Mesendoderm (in vitro differentiated cells): ENCODE data around the gene PAAF1.

ENCODE experiments used
- DNase-seq: peaks from one replicate; pipeline ENCODE4 v3.0.0; 2013
- H2AK5ac ChIP-seq: 2 replicates; pipeline ENCODE4 v1.6.1; 2013; ENCODE audit warnings: low read length, inconsistent platforms
- H2BK120ac ChIP-seq: 2 replicates; pipeline ENCODE4 v1.6.1; 2013; ENCODE audit warnings: low read depth, mild to moderate bottlenecking, low read length, moderate library complexity, mixed read lengths
- H2BK15ac ChIP-seq: replicated peaks from 2 replicates; pipeline ENCODE4 v1.6.1; 2013; ENCODE audit warnings: low read depth, mild to moderate bottlenecking, moderate library complexity
- H2BK5ac ChIP-seq: 2 replicates; pipeline ENCODE4 v1.6.1; 2013; ENCODE audit warnings: low read length, inconsistent platforms
- H3K18ac ChIP-seq: 2 replicates; pipeline ENCODE4 v1.6.1; 2013; ENCODE audit warnings: mild to moderate bottlenecking, low read length, mixed read lengths
- H3K23ac ChIP-seq: one replicate; pipeline ENCODE4 v1.6.1; 2013; ENCODE audit warnings: low read length
- H3K27ac ChIP-seq: 2 replicates; pipeline ENCODE4 v1.5.1; 2013; ENCODE audit warnings: low read depth, mild to moderate bottlenecking, inconsistent platforms, low read length, moderate library complexity
- H3K27me3 ChIP-seq: 2 replicates; pipeline ENCODE4 v1.6.1; 2013; ENCODE audit warnings: low read length, control low read depth, mild to moderate bottlenecking, inconsistent platforms; ENCODE audit not compliant: insufficient read depth, poor library complexity
- H3K36me3 ChIP-seq: 2 replicates; pipeline ENCODE4 v1.6.1; 2013; ENCODE audit warnings: low read length, inconsistent platforms; ENCODE audit not compliant: control insufficient read depth, insufficient read depth
- H3K4ac ChIP-seq: one replicate; pipeline ENCODE4 v1.6.1; 2013; ENCODE audit warnings: low read depth, mild to moderate bottlenecking, low read length, moderate library complexity
- H3K4me1 ChIP-seq: 2 replicates; pipeline ENCODE4 v1.6.1; 2013; ENCODE audit warnings: low read depth, low read length, inconsistent platforms; ENCODE audit not compliant: control insufficient read depth
- H3K4me2 ChIP-seq: 2 replicates; pipeline ENCODE4 v1.6.1; 2013; ENCODE audit warnings: low read length
- H3K4me3 ChIP-seq: 2 replicates; pipeline ENCODE4 v1.5.1; 2013; ENCODE audit warnings: mild to moderate bottlenecking, low read length
- H3K56ac ChIP-seq: one replicate; pipeline ENCODE4 v1.6.1; 2013; ENCODE audit warnings: low read length
- H3K79me1 ChIP-seq: 2 replicates; pipeline ENCODE4 v1.6.1; 2013; ENCODE audit warnings: low read length, inconsistent platforms
- H3K79me2 ChIP-seq: 2 replicates; pipeline ENCODE4 v1.6.1; 2013; ENCODE audit warnings: mild to moderate bottlenecking, low read length; ENCODE audit not compliant: control insufficient read depth, insufficient read depth
- H3K9ac ChIP-seq: 2 replicates; pipeline ENCODE4 v1.6.1; 2013; ENCODE audit warnings: low read length, inconsistent platforms
- H4K5ac ChIP-seq: one replicate; pipeline ENCODE4 v1.6.1; 2013; ENCODE audit warnings: low read length
- H4K8ac ChIP-seq: one replicate; pipeline ENCODE4 v1.6.1; 2013; ENCODE audit warnings: low read depth, mild to moderate bottlenecking, control low read depth, low read length, moderate library complexity
- WGBS: extraction: QIAGEN DNeasy Blood & Tissue Kit; methylation state at CpG from one replicate; pipeline ENCODE4 v1.1.7; 2013; ENCODE audit warnings: low lambda C conversion rate, missing lambda C conversion rate; ENCODE audit not compliant: insufficient coverage; ENCODE audit errors: extremely low coverage; 5-methylcytosine and 5-hydroxymethylcytosine counted together

PAAF1 gene

GRCh38 chr11:73946798-73947458, 70.1 kb downstream of the PAAF1 start:
- no peak for DNase-seq
- Histone ChIP-seq H2AK5ac (no peak overlapping the region), H3K79me2 (no peaks in the 10 kb centered on the region), H3K79me1 (no peaks in the 10 kb centered on the region), H3K23ac (no peak overlapping the region), H3K4ac (no peak overlapping the region), H3K9ac (no peak overlapping the region), H3K27ac (no peak overlapping the region), H4K8ac (no peak overlapping the region), H2BK15ac (no peak overlapping the region), H3K18ac (no peak overlapping the region), H3K27me3 (no peaks in the 10 kb centered on the region), H4K5ac (no peak overlapping the region), H2BK120ac (no peak overlapping the region), H3K4me3 (no peak overlapping the region), H3K36me3 (no peaks in the 10 kb centered on the region), H3K4me1 (no peaks in the 10 kb centered on the region), H3K4me2 (no peak overlapping the region), H2BK5ac (no peak overlapping the region), H3K56ac (no peak overlapping the region)
- no CpG with 5 or more reads among the region's 13 CpGs for WGBS

GRCh38 chr11:73949246-73949645, 72.4 kb downstream of the PAAF1 start:
- Histone ChIP-seq H3K18ac (no peak overlapping the region), H3K79me1 (no peaks in the 10 kb centered on the region), H3K27me3 (no peaks in the 10 kb centered on the region), H3K27ac (no peak overlapping the region), H2BK15ac (no peak overlapping the region), H3K36me3 (no peaks in the 10 kb centered on the region), H3K4me1 (no peaks in the 10 kb centered on the region), H2BK5ac (no peak overlapping the region), H4K8ac (no peak overlapping the region), H3K79me2 (no peaks in the 10 kb centered on the region), H3K4me3 (no peak overlapping the region), H4K5ac (no peak overlapping the region), H3K9ac (no peak overlapping the region), H2AK5ac (no peak overlapping the region), H3K56ac (no peak overlapping the region), H3K23ac (peak overlapping the region; percentile 73), H2BK120ac (no peak overlapping the region), H3K4ac (no peak overlapping the region), H3K4me2 (no peak overlapping the region)
- no CpG with 5 or more reads among the region's 4 CpGs for WGBS
- DNase-seq: no peak

GRCh38 chr11:73949912-73950311, 73.1 kb downstream of the PAAF1 start:
- Histone ChIP-seq H3K79me1 (no peaks in the 10 kb centered on the region), H3K27ac (no peak overlapping the region), H3K56ac (no peak overlapping the region), H3K9ac (no peak overlapping the region), H3K27me3 (no peaks in the 10 kb centered on the region), H2BK15ac (no peak overlapping the region), H3K4me1 (no peaks in the 10 kb centered on the region), H3K4me2 (no peak overlapping the region), H2AK5ac (no peak overlapping the region), H4K5ac (no peak overlapping the region), H2BK5ac (no peak overlapping the region), H3K4ac (no peak overlapping the region), H3K18ac (no peak overlapping the region), H2BK120ac (no peak overlapping the region), H4K8ac (no peak overlapping the region), H3K4me3 (no peak overlapping the region), H3K36me3 (no peaks in the 10 kb centered on the region), H3K23ac (no peak overlapping the region), H3K79me2 (no peaks in the 10 kb centered on the region)
- no peak for DNase-seq
- WGBS: no CpG with 5 or more reads among the region's 5 CpGs

GRCh38 chr11:73950869-73951710, 74.3 kb downstream of the PAAF1 start, which contains the start of gene DNAJB13:
DNAJB13 (plus strand) TSS chr11:73951026; CDS start chr11:73951070, 44 bp downstream.
- Histone ChIP-seq H3K56ac (peak within 1 kb of the TSS; percentile 19), H3K36me3 (no peaks in the 10 kb centered on the region), H4K8ac (no peak within 1 kb of the TSS), H3K9ac (peak within 1 kb of the TSS; percentile 4), H3K4me1 (no peaks in the 10 kb centered on the region), H2BK15ac (no peak within 1 kb of the TSS), H3K79me1 (no peaks in the 10 kb centered on the region), H3K4me2 (no peak within 1 kb of the TSS), H3K27me3 (no peaks in the 10 kb centered on the region), H4K5ac (no peak within 1 kb of the TSS), H2AK5ac (no peak within 1 kb of the TSS), H3K27ac (no peak within 1 kb of the TSS), H3K23ac (no peak within 1 kb of the TSS), H3K79me2 (no peaks in the 10 kb centered on the region), H3K4me3 (no peak within 1 kb of the TSS), H3K4ac (no peak within 1 kb of the TSS), H2BK5ac (no peak within 1 kb of the TSS), H2BK120ac (no peak within 1 kb of the TSS), H3K18ac (no peak within 1 kb of the TSS)
- no CpG with 5 or more reads among the region's 12 CpGs for whole genome bisulfite sequencing
- peak; percentile 92 for DNase-seq

GRCh38 chr11:73951797-73952196, 75.0 kb downstream of the PAAF1 start:
- Histone ChIP-seq H3K9ac (no peak overlapping the region), H2BK5ac (no peak overlapping the region), H3K27me3 (no peaks in the 10 kb centered on the region), H3K23ac (no peak overlapping the region), H3K27ac (no peak overlapping the region), H3K18ac (no peak overlapping the region), H3K56ac (no peak overlapping the region), H3K79me2 (no peaks in the 10 kb centered on the region), H3K36me3 (no peaks in the 10 kb centered on the region), H2BK120ac (no peak overlapping the region), H4K8ac (no peak overlapping the region), H3K4ac (no peak overlapping the region), H2AK5ac (no peak overlapping the region), H3K4me3 (no peak overlapping the region), H2BK15ac (no peak overlapping the region), H3K79me1 (no peaks in the 10 kb centered on the region), H3K4me2 (no peak overlapping the region), H3K4me1 (no peaks in the 10 kb centered on the region), H4K5ac (no peak overlapping the region)
- no CpG with 5 or more reads among the region's 7 CpGs for WGBS
- DNase-seq: no peak
